HepG2 (cell line): ENCODE measurements around the gene GRIK4. TPM values are rescaled to one million over a fixed set of nuclear protein-coding genes. Genes with fewer than 3 reads are reported as not detected.

ENCODE experiments used
- ATF7-NPFF ChIP-seq: sonication (generic); formaldehyde crosslinking; IDR thresholded peaks from 2 replicates; pipeline ENCODE4 v1.8.1; 2023; ENCODE audit warnings: mild to moderate bottlenecking, low read depth, missing genetic modification reagents, moderate library complexity
- CEBPB ChIP-seq: IDR thresholded peaks from 2 replicates; pipeline ENCODE4 v1.6.1; 2011; ENCODE audit warnings: low read depth, low read length, improper control_type of control experiment, borderline replicate concordance
- HDAC1 ChIP-seq: sonication (generic); formaldehyde crosslinking; IDR thresholded peaks from 2 replicates; pipeline ENCODE4 v1.5.1; 2020; ENCODE audit warnings: mild to moderate bottlenecking, missing genetic modification reagents
- HDAC6 ChIP-seq: fragments of 200-600 bp; sonication (generic); IDR thresholded peaks from 2 replicates; pipeline ENCODE4 v1.7.0; 2017; ENCODE audit warnings: mild to moderate bottlenecking, antibody characterized with exemption, low read length, low read depth
- NPAS2 ChIP-seq: sonication (generic); formaldehyde crosslinking; IDR thresholded peaks from 2 replicates; pipeline ENCODE4 v1.8.0; 2022; ENCODE audit warnings: mild to moderate bottlenecking, missing genetic modification reagents, borderline replicate concordance
- RARA ChIP-seq: IDR thresholded peaks from 2 replicates; pipeline ENCODE4 v1.6.1; 2016; ENCODE audit warnings: missing genetic modification reagents, missing compliant biosample characterization
- TAF1 ChIP-seq: sonication (generic); formaldehyde crosslinking; IDR thresholded peaks from 2 replicates; pipeline ENCODE4 v1.4.0; 2020; ENCODE audit warnings: missing genetic modification reagents
- TBL1XR1 ChIP-seq: fragments of 150-350 bp; IDR thresholded peaks from 2 replicates; pipeline ENCODE4 v1.6.1; 2014; ENCODE audit warnings: borderline replicate concordance, low read length; ENCODE audit not compliant: partially characterized antibody
- TMF1 ChIP-seq: sonication (generic); formaldehyde crosslinking; IDR thresholded peaks from 2 replicates; pipeline ENCODE4 v1.8.1; 2022; ENCODE audit warnings: low read depth, missing genetic modification reagents
- ZKSCAN5 ChIP-seq: sonication (generic); formaldehyde crosslinking; IDR thresholded peaks from 2 replicates; pipeline ENCODE4 v1.5.1; 2020; ENCODE audit warnings: mild to moderate bottlenecking, missing genetic modification reagents
- ZNF354B ChIP-seq: sonication (generic); formaldehyde crosslinking; IDR thresholded peaks from 2 replicates; pipeline ENCODE4 v1.8.0; 2022; ENCODE audit warnings: mild to moderate bottlenecking, missing genetic modification reagents
- ZNF749 ChIP-seq: sonication (generic); formaldehyde crosslinking; IDR thresholded peaks from 2 replicates; pipeline ENCODE4 v1.8.0; 2022; ENCODE audit warnings: mild to moderate bottlenecking, missing genetic modification reagents, moderate library complexity, borderline replicate concordance
- ZNF772 ChIP-seq: sonication (generic); formaldehyde crosslinking; IDR thresholded peaks from 2 replicates; pipeline ENCODE4 v1.5.0; 2020; ENCODE audit warnings: mild to moderate bottlenecking, missing genetic modification reagents
- polyA plus RNA-seq, 8 experiments: library from polyadenylated mRNA; depleted of rRNA in 3 of 8; stranded (reverse) in 7 of 8; unstranded in 1 of 8; fragments of >200 nt; fragmentation: Illumina TruSeq in 4 of 8; extraction: Trizol in 4 of 8; gene quantifications; 2 replicates each; pipeline versions ENCODE4 v1.2.1 to v1.2.3, GENCODE V29; 2011 to 2016; ENCODE audit warnings: low read depth in 4 of 8, missing spikeins in 1 of 8, mixed read lengths in 1 of 8; ENCODE audit not compliant: insufficient read depth in 1 of 8
- total RNA-seq, 5 experiments: library from RNA; depleted of rRNA; stranded (reverse); fragments of >200 nt; fragmentation: Illumina TruSeq; extraction: Trizol; gene quantifications; 2 replicates each; pipeline ENCODE4 v1.2.3, GENCODE V29; 2016; ENCODE audit warnings: low read depth in 1 of 5
- TF ChIP-seq, protein P1 (sequence below): sonication (generic); formaldehyde crosslinking; IDR thresholded peaks from 2 replicates; pipeline ENCODE4 v1.5.0; 2020; ENCODE audit warnings: missing genetic modification reagents, mild to moderate bottlenecking, borderline replicate concordance
- TF ChIP-seq, protein P2 (sequence below): sonication (generic); formaldehyde crosslinking; IDR thresholded peaks from 2 replicates; pipeline ENCODE4 v1.4.0; 2020; ENCODE audit warnings: missing genetic modification reagents, borderline replicate concordance
- TF ChIP-seq, protein P3 (sequence below): sonication (generic); formaldehyde crosslinking; IDR thresholded peaks from 2 replicates; pipeline ENCODE4; 2020; ENCODE audit warnings: missing genetic modification reagents, mild to moderate bottlenecking, borderline replicate concordance
- TF ChIP-seq, protein P4 (sequence below): sonication (generic); formaldehyde crosslinking; IDR thresholded peaks from 2 replicates; pipeline ENCODE4 v1.5.1; 2020; ENCODE audit warnings: mild to moderate bottlenecking, missing genetic modification reagents

The GRIK4 gene
- total and polyA plus RNA-seq, 2 of the 13 experiments (the other 11 are each of a cell fraction or from before 2014, with no cell fraction given), result 0.04 to 0.07 TPM

DNA sequence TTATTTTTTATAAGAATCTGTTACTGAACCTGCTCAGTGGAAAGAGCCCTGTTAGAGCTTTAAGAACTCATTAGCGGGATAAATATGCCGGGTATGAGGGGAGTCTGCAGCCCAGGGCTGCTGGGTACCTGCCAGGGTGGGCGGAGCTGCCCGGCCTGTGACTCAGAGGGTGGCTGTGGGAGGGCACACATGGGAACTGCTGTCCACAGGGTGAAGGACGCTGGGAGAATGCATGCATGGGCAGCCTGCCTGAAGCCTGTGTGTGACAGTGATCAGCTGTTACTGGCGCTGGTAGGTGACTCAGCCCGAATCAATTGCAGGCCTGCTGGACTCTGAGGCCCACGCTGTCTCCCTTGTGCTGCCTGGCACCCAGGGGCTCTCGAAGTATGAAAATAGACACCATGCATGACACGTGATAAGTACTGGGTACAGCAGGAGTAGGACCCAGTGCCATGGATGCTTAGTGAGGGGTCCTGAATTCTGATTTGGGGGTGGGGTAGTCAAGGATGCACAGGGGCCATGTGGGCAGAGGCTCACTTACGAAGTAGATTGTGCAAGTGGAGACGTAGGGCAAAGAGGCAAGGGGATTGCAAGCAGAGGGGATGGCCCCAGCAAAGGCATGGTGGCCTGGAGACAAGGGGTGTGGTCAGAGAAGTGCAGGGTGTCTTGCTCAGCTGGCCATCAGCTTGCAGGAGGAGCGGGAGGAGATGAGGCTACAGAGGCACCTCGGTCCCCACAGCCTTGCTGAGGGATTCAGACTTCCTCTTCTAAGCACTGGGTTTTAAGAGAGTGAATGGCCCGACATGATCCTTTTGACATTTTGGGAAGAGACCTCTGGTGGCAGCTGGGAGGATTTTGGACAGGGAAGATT, 36.5 kb downstream of the GRIK4 start (continued):
- TF ChIP-seq HDAC1 (peak; percentile 95), ZNF354B (no peak), CEBPB (no peak), HDAC6 (no peak), ZNF772 (CRISPR knock-in tag) (peak; percentile 53; the same call in 1 of the 2 replicates), NPAS2 (CRISPR knock-in tag) (no peak), ZKSCAN5 (no peak), ATF7-NPFF (no peak), TBL1XR1 (no peak), TAF1 (no peak), ZNF749 (no peak), RARA (CRISPR knock-in tag) (peak; percentile 78), TMF1 (no peak)
- TF ChIP-seq, protein P1, sequence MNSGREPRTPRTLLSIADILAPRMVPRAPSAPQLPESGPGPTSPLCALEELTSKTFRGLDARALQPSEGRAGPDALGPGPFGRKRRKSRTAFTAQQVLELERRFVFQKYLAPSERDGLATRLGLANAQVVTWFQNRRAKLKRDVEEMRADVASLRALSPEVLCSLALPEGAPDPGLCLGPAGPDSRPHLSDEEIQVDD (CRISPR knock-in tag), result no peak
- TF ChIP-seq, protein P2, sequence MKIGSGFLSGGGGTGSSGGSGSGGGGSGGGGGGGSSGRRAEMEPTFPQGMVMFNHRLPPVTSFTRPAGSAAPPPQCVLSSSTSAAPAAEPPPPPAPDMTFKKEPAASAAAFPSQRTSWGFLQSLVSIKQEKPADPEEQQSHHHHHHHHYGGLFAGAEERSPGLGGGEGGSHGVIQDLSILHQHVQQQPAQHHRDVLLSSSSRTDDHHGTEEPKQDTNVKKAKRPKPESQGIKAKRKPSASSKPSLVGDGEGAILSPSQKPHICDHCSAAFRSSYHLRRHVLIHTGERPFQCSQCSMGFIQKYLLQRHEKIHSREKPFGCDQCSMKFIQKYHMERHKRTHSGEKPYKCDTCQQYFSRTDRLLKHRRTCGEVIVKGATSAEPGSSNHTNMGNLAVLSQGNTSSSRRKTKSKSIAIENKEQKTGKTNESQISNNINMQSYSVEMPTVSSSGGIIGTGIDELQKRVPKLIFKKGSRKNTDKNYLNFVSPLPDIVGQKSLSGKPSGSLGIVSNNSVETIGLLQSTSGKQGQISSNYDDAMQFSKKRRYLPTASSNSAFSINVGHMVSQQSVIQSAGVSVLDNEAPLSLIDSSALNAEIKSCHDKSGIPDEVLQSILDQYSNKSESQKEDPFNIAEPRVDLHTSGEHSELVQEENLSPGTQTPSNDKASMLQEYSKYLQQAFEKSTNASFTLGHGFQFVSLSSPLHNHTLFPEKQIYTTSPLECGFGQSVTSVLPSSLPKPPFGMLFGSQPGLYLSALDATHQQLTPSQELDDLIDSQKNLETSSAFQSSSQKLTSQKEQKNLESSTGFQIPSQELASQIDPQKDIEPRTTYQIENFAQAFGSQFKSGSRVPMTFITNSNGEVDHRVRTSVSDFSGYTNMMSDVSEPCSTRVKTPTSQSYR, result no peak
- TF ChIP-seq, protein P3, sequence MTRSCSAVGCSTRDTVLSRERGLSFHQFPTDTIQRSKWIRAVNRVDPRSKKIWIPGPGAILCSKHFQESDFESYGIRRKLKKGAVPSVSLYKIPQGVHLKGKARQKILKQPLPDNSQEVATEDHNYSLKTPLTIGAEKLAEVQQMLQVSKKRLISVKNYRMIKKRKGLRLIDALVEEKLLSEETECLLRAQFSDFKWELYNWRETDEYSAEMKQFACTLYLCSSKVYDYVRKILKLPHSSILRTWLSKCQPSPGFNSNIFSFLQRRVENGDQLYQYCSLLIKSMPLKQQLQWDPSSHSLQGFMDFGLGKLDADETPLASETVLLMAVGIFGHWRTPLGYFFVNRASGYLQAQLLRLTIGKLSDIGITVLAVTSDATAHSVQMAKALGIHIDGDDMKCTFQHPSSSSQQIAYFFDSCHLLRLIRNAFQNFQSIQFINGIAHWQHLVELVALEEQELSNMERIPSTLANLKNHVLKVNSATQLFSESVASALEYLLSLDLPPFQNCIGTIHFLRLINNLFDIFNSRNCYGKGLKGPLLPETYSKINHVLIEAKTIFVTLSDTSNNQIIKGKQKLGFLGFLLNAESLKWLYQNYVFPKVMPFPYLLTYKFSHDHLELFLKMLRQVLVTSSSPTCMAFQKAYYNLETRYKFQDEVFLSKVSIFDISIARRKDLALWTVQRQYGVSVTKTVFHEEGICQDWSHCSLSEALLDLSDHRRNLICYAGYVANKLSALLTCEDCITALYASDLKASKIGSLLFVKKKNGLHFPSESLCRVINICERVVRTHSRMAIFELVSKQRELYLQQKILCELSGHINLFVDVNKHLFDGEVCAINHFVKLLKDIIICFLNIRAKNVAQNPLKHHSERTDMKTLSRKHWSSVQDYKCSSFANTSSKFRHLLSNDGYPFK (CRISPR knock-in tag), result peak; percentile 39; the same call in 1 of the 2 replicates
- TF ChIP-seq, protein P4, sequence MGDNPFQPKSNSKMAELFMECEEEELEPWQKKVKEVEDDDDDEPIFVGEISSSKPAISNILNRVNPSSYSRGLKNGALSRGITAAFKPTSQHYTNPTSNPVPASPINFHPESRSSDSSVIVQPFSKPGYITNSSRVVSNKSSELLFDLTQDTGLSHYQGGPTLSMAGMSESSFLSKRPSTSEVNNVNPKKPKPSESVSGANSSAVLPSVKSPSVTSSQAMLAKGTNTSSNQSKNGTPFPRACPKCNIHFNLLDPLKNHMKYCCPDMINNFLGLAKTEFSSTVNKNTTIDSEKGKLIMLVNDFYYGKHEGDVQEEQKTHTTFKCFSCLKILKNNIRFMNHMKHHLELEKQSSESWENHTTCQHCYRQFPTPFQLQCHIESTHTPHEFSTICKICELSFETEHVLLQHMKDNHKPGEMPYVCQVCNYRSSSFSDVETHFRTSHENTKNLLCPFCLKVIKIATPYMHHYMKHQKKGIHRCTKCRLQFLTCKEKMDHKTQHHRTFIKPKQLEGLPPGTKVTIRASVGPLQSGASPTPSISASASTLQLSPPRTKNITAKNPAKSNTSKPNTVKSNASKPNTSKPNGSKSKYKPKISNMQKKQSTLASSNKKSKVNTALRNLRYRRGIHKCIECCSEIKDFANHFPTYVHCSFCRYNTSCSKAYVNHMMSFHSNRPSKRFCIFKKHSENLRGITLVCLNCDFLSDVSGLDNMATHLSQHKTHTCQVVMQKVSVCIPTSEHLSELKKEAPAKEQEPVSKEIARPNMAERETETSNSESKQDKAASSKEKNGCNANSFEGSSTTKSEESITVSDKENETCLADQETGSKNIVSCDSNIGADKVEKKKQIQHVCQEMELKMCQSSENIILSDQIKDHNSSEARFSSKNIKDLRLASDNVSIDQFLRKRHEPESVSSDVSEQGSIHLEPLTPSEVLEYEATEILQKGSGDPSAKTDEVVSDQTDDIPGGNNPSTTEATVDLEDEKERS (CRISPR knock-in tag), result 0 out of 2 replicates have a peak, but pooled peaks have one; percentile 50
